HG02840 (cell line): Measurements from ENCODE around the gene RPSA.
A peak's percentile ranks its signal among the peaks of the same experiment; 100 is the strongest.
"Not testable (repeated sequence)": the region's sequence is repeated elsewhere in the genome, so short reads cannot be mapped to it uniquely, and the experiment has no call there.

Source experiments
- ATAC-seq: cut with Tn5 transposase; IDR thresholded peaks from one replicate; pipeline ENCODE4 v1.9.1; 2021; ENCODE audit warnings: mild to moderate bottlenecking, moderate library complexity, moderate number of reproducible peaks; ENCODE audit not compliant: unreplicated experiment, low FRiP score

Gene RPSA

GRCh38 chr3:39406368-39407258 is at the start of gene RPSA:
TSS of gene RPSA (plus strand) at chr3:39406720. CDS start at chr3:39407654, 934 bp downstream.
- ATAC-seq = peak; percentile 94

- no peak for ATAC-seq
These were observed 48.2 kb upstream of the RPSA start for GRCh38 chr3:39358333-39358732.

GRCh38 chr3:39361252-39361927 is 45.1 kb upstream of the RPSA start:
- ATAC-seq = no peak

GRCh38 chr3:39362192-39362591 is 44.3 kb upstream of the RPSA start:
- no peak for ATAC-seq

- ATAC-seq = no peak
These were observed 43.7 kb upstream of the RPSA start for GRCh38 chr3:39362812-39363211.

- ATAC-seq = not testable (repeated sequence)
These were observed 36.1 kb upstream of the RPSA start for GRCh38 chr3:39370450-39370849.

- no peak for ATAC-seq
These were observed 33.7 kb upstream of the RPSA start for GRCh38 chr3:39372833-39373232.

- ATAC-seq = no peak
These were observed 29.4 kb upstream of the RPSA start for GRCh38 chr3:39376959-39377634.

- no peak for ATAC-seq
These were observed 28.4 kb upstream of the RPSA start for GRCh38 chr3:39378088-39378487.

GRCh38 chr3:39378957-39379777 is 27.4 kb upstream of the RPSA start:
- ATAC-seq = no peak

GRCh38 chr3:39379778-39380155 is 26.8 kb upstream of the RPSA start:
- ATAC-seq = no peak

- no peak for ATAC-seq
These were observed 25.1 kb upstream of the RPSA start for GRCh38 chr3:39381432-39381831.

- ATAC-seq = peak; percentile 67
These were observed 23.3 kb upstream of the RPSA start, which contains the start of gene SLC25A38 for GRCh38 chr3:39383045-39383880. TSS of gene SLC25A38 (plus strand) at chr3:39383370. CDS start at chr3:39383725, 355 bp downstream.

GRCh38 chr3:39383881-39384664 is 22.4 kb upstream of the RPSA start:
- peak; percentile 76 for ATAC-seq

GRCh38 chr3:39384665-39385000 is 21.9 kb upstream of the RPSA start:
- no peak for ATAC-seq

GRCh38 chr3:39385456-39386090 is 20.9 kb upstream of the RPSA start:
- ATAC-seq = no peak

- ATAC-seq = no peak
These were observed 20.2 kb upstream of the RPSA start for GRCh38 chr3:39386318-39386717.

GRCh38 chr3:39387411-39387975 is 19.0 kb upstream of the RPSA start:
- no peak for ATAC-seq
